GM12891 (cell line): ENCODE measurements around the gene PREX1.

Experiments used
- PAX5 ChIP-seq: IDR thresholded peaks from 2 replicates; pipeline ENCODE4 v1.6.1; 2011; ENCODE audit warnings: low read length, moderate library complexity, mild to moderate bottlenecking; ENCODE audit not compliant: insufficient read depth, severe bottlenecking
- POLR2A ChIP-seq: IDR thresholded peaks from 2 replicates; pipeline ENCODE4 v1.6.1; 2011; ENCODE audit warnings: low read depth, low read length, control low read depth
- POLR2AphosphoS5 ChIP-seq: IDR thresholded peaks from 2 replicates; pipeline ENCODE4 v1.6.1; 2011; ENCODE audit warnings: low read depth, low read length, control low read depth
- SPI1 ChIP-seq: IDR thresholded peaks from 2 replicates; pipeline ENCODE4 v1.6.1; 2011; ENCODE audit warnings: low read depth, low read length, control low read depth
- TAF1 ChIP-seq: IDR thresholded peaks from 2 replicates; pipeline ENCODE4 v1.6.1; 2011; ENCODE audit warnings: low read depth, low read length, control low read depth

GRCh38 chr20:48678421-48678820, 149.4 kb downstream of the PREX1 start:
- no peak for TF ChIP-seq POLR2A
- TF ChIP-seq POLR2AphosphoS5: no peak
- no peak for TF ChIP-seq PAX5
- TF ChIP-seq TAF1: no peak
- TF ChIP-seq SPI1: no peak
